Measurements from ENCODE around the gene AMPD2. TPM values are rescaled to one million over a fixed set of nuclear protein-coding genes. Genes with fewer than 3 reads are reported as not detected.

The AMPD2 gene
- total RNA-seq, 1 donor from 2014 or later = 38.5 TPM

DNA sequence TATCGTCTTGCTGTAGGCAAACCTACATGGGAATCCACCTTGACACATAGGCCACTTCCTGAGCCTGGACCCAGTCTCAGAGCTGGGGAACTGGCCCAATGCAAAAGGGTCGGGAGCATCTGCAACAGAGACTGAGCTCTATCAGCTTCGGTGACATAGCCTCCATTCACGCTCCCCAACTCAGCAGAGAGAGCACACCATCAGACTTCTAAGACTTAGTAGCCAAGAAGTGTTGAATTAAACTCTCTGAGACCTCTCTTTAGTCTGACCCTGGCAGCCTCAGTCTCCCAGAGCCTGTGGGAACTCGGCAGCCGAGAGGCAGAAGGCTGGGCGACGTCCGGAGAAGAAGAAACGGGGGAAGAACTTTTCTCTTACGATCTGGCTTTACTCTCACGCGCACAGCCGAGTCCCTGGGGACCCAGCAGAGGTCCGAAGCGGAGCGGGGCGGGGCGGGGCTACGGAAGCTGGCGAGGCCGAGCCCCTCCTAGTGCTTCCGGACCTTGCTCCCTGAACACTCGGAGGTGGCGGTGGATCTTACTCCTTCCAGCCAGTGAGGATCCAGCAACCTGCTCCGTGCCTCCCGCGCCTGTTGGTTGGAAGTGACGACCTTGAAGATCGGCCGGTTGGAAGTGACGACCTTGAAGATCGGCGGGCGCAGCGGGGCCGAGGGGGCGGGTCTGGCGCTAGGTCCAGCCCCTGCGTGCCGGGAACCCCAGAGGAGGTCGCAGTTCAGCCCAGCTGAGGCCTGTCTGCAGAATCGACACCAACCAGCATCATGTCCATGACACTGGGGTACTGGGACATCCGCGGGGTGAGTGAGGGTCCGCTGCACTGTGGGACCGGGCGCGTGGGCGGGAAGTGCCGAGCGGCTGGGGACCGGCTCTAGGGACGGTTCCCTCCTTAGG lies 36.2 kb downstream of the AMPD2 start, which contains the start of gene GSTM4:
Gene GSTM4, plus strand, starts transcription at position 485 of the 905 bp plus-strand sequence. Its CDS starts 291 bp downstream, at position 776.
- peak in 1 of 2 donors; percentile 90 for DNase-seq (ENCODE audit: extremely low spot score in 2 of 2)
- Histone ChIP-seq H3K4me3 (peak within 1 kb of the TSS; percentile 61 to 69), H3K27me3 (no peaks in the 10 kb centered on the region), H3K9me3 (no peaks in the 10 kb centered on the region), H3K36me3 (peaks cover 0 to 4% of the 10 kb centered on the region in 2 donors), H3K27ac (peak within 1 kb of the TSS; percentile 87), H3K4me1 (peaks cover 20% of the 10 kb centered on the region)
- TF ChIP-seq, protein P1, sequence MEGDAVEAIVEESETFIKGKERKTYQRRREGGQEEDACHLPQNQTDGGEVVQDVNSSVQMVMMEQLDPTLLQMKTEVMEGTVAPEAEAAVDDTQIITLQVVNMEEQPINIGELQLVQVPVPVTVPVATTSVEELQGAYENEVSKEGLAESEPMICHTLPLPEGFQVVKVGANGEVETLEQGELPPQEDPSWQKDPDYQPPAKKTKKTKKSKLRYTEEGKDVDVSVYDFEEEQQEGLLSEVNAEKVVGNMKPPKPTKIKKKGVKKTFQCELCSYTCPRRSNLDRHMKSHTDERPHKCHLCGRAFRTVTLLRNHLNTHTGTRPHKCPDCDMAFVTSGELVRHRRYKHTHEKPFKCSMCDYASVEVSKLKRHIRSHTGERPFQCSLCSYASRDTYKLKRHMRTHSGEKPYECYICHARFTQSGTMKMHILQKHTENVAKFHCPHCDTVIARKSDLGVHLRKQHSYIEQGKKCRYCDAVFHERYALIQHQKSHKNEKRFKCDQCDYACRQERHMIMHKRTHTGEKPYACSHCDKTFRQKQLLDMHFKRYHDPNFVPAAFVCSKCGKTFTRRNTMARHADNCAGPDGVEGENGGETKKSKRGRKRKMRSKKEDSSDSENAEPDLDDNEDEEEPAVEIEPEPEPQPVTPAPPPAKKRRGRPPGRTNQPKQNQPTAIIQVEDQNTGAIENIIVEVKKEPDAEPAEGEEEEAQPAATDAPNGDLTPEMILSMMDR (IDR thresholded peaks at IDR 0.05) = peak in 1 of 3 experiments; percentile 29
- TF ChIP-seq POLR2AphosphoS5 (IDR thresholded peaks at IDR 0.05; ENCODE audit: insufficient read depth in 1 of 2, low read depth in 1 of 2) = peak; percentile 65 to 88
- TF ChIP-seq POLR2A (IDR thresholded peaks at IDR 0.05) = no peak
- intact Hi-C loops (cut with DNase I) = no loop called here

DNA sequence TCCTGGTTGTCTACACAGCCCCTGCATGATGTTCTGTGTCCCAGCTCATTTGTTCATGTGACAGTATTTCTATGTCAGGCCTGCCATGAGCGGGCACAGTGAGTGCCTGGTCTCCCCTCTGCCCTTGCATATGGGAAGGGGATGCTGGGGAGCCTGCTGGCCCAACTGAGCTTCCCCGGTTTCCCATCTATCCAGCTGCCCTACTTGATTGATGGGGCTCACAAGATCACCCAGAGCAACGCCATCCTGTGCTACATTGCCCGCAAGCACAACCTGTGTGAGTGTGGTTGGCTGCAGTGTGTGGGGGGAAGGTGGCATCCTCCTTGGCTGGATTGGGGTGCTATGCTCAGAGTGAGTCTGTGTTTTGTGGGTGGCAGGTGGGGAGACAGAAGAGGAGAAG lies 37.8 kb downstream of the AMPD2 start:
- intact Hi-C loops (cut with DNase I) = no loop called here
- peaks cover 0 to 4% of the 10 kb centered on the region in 2 donors for H3K36me3 ChIP-seq
- DNase-seq (ENCODE audit: extremely low spot score in 2 of 2) = peak in 1 of 2 donors; percentile 74
- H3K4me3 ChIP-seq = no peak overlapping the region
- no peaks in the 10 kb centered on the region for H3K27me3 ChIP-seq
- peaks cover 20% of the 10 kb centered on the region for H3K4me1 ChIP-seq
- TF ChIP-seq, protein P1 (IDR thresholded peaks at IDR 0.05) = no peak
- TF ChIP-seq POLR2A (IDR thresholded peaks at IDR 0.05) (no peak), POLR2AphosphoS5 (IDR thresholded peaks at IDR 0.05; ENCODE audit: insufficient read depth in 1 of 2, low read depth in 1 of 2) (no peak)
- H3K27ac ChIP-seq = no peak overlapping the region
- no peaks in the 10 kb centered on the region for H3K9me3 ChIP-seq

DNA sequence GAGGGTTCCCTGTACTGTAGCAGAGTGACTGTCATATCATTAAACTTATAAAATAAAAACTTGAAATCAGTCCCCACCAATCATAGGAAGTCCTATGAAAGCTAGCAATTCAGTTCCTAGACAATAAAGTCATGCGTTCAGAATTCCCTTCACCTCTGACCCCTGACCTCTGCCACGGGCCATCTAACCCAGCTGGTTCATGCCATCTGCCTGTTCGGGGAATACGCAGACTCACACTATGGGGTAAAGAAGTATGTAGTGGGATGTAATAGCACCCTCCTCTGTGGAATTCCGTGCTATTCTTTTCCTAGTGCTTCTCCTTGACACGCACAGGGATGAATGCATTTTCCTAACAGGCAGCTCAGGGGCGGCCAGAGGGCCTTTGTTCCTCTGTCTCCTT lies 38.3 kb downstream of the AMPD2 start:
- TF ChIP-seq, protein P1 (IDR thresholded peaks at IDR 0.05) = no peak
- TF ChIP-seq POLR2A (IDR thresholded peaks at IDR 0.05) = no peak
- no peak for TF ChIP-seq POLR2AphosphoS5 (IDR thresholded peaks at IDR 0.05; ENCODE audit: insufficient read depth in 1 of 2, low read depth in 1 of 2)
- DNase-seq (ENCODE audit: extremely low spot score in 2 of 2) = peak in 1 of 2 donors; percentile 44
- no peaks in the 10 kb centered on the region for H3K9me3 ChIP-seq
- H3K4me1 ChIP-seq = peaks cover 20% of the 10 kb centered on the region
- no peak overlapping the region for H3K4me3 ChIP-seq
- intact Hi-C loops (cut with DNase I) = no loop called here
- H3K27me3 ChIP-seq = no peaks in the 10 kb centered on the region
- no peak overlapping the region for H3K27ac ChIP-seq
- H3K36me3 ChIP-seq = peaks cover 0 to 4% of the 10 kb centered on the region in 2 donors

DNA sequence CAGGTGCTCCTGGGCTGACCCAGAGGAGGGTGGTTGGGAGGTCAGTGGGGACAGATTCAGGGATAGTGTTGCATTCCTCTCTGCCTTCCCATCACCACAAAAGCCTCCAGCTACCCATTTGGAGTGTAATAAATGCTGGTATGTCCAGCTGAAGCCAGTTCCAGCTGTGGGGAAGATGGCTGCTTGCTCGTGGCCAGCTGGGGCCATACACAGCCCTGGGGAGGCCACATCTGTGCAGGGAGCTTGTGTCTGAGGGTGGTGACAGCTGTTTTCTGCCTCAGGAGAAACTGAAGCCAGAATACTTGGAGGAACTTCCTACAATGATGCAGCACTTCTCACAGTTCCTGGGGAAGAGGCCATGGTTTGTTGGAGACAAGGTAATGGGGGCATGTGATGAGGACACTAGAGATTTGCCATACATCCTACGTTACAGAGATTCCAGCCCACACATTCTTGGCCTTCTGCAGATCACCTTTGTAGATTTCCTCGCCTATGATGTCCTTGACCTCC lies 39.0 kb downstream of the AMPD2 start:
- intact Hi-C loops (cut with DNase I) = no loop called here
- TF ChIP-seq POLR2AphosphoS5 (IDR thresholded peaks at IDR 0.05; ENCODE audit: insufficient read depth in 1 of 2, low read depth in 1 of 2) (no peak), POLR2A (IDR thresholded peaks at IDR 0.05) (no peak)
- TF ChIP-seq, protein P1 (IDR thresholded peaks at IDR 0.05) = no peak
- H3K9me3 ChIP-seq = no peaks in the 10 kb centered on the region

More for the DNA sequence above, 39.0 kb downstream of the AMPD2 start:
- peaks cover 20% of the 10 kb centered on the region for H3K4me1 ChIP-seq
- no peaks in the 10 kb centered on the region for H3K27me3 ChIP-seq
- H3K36me3 ChIP-seq = peaks cover 0 to 4% of the 10 kb centered on the region in 2 donors
- no peak overlapping the region for H3K27ac ChIP-seq
- H3K4me3 ChIP-seq = no peak overlapping the region
- DNase-seq (ENCODE audit: extremely low spot score in 2 of 2) = no peak

All from vagina (tissue), 2 donors.